GM10847 (cell line): ENCODE measurements around the gene THOC6.

Experiments
- POLR2A ChIP-seq: IDR thresholded peaks from 2 replicates; pipeline ENCODE4 v1.6.1; 2011; ENCODE audit not compliant: insufficient read length; ENCODE audit errors: extremely low read depth

THOC6 gene

GRCh38 chr16:3030222-3031212 lies 6.7 kb downstream of the THOC6 start:
- TF ChIP-seq POLR2A = no peak

GRCh38 chr16:3032624-3033023 lies 8.8 kb downstream of the THOC6 start:
- no peak for TF ChIP-seq POLR2A

- no peak for TF ChIP-seq POLR2A
These were observed 11.6 kb downstream of the THOC6 start for GRCh38 chr16:3035289-3035971.

- no peak for TF ChIP-seq POLR2A
These were observed 12.3 kb downstream of the THOC6 start for GRCh38 chr16:3035972-3036725.

- TF ChIP-seq POLR2A = no peak
These were observed 13.0 kb downstream of the THOC6 start, which contains the start of gene BICDL2 for GRCh38 chr16:3036726-3037315. TSS of gene BICDL2 (minus strand) at chr16:3036944. CDS start at chr16:3035496, 1,448 bp downstream.

- no peak for TF ChIP-seq POLR2A
These were observed 14.4 kb downstream of the THOC6 start for GRCh38 chr16:3038256-3038655.

- TF ChIP-seq POLR2A = no peak
These were observed 15.1 kb downstream of the THOC6 start for GRCh38 chr16:3038896-3039295.

- no peak for TF ChIP-seq POLR2A
These were observed 18.5 kb downstream of the THOC6 start for GRCh38 chr16:3042376-3042775.

- TF ChIP-seq POLR2A = no peak
These were observed 20.9 kb downstream of the THOC6 start for GRCh38 chr16:3044708-3045107.

- TF ChIP-seq POLR2A = no peak
These were observed 22.2 kb downstream of the THOC6 start, which contains the start of gene MMP25 for GRCh38 chr16:3045758-3046640. TSS of gene MMP25 (plus strand) at chr16:3046561. CDS start at chr16:3046918, 357 bp downstream.

GRCh38 chr16:3046641-3047386 lies 23.0 kb downstream of the THOC6 start:
- TF ChIP-seq POLR2A = no peak

- TF ChIP-seq POLR2A = no peak
These were observed 23.5 kb downstream of the THOC6 start for GRCh38 chr16:3047387-3047720.

GRCh38 chr16:3049921-3050481 lies 26.2 kb downstream of the THOC6 start:
- no peak for TF ChIP-seq POLR2A

- TF ChIP-seq POLR2A = no peak
These were observed 26.7 kb downstream of the THOC6 start for GRCh38 chr16:3050487-3050886.
